ENCODE data around the gene TMEM45B. TPM values are rescaled to one million over a fixed set of nuclear protein-coding genes. Genes with fewer than 3 reads are reported as not detected.
"Not testable (repeated sequence)": the region's sequence is repeated elsewhere in the genome, so short reads cannot be mapped to it uniquely, and the experiment has no call there.

TMEM45B gene
- not detected in 2 replicates for total RNA-seq (2014; rRNA removed; shearing (Covaris generic))
- polyA plus RNA-seq (2015; cell fraction: cytosol; rRNA removed), result not detected in 2 replicates
- not detected in 2 replicates for polyA plus RNA-seq (2015; cell fraction: nucleus; rRNA removed)

- in situ Hi-C loops (cut with HindIII; ENCODE audit: low pct_unique_long_range_greater_than_20kb, low sequenced_read_pairs), result no loop called here
- DNase-seq (ENCODE audit: low read depth, low spot score), result no peak
These were observed at the start of gene TMEM45B for GRCh38 chr11:129815596-129816461. TSS of gene TMEM45B (plus strand) at chr11:129815848. CDS start at chr11:129852483, 36,635 bp downstream.

- peak; percentile 38 for DNase-seq (ENCODE audit: low read depth, low spot score)
- in situ Hi-C loops (cut with HindIII; ENCODE audit: low pct_unique_long_range_greater_than_20kb, low sequenced_read_pairs), result no loop called here
These were observed 48.6 kb upstream of the TMEM45B start for GRCh38 chr11:129766898-129767604.

GRCh38 chr11:129767827-129768226, 47.8 kb upstream of the TMEM45B start:
- in situ Hi-C loops (cut with HindIII; ENCODE audit: low pct_unique_long_range_greater_than_20kb, low sequenced_read_pairs), result no loop called here

GRCh38 chr11:129768356-129768755, 47.3 kb upstream of the TMEM45B start:
- DNase-seq (ENCODE audit: low read depth, low spot score), result no peak

More at GRCh38 chr11:129767827-129768226, 47.8 kb upstream of the TMEM45B start:
- DNase-seq (ENCODE audit: low read depth, low spot score), result no peak

GRCh38 chr11:129769059-129769458, 46.6 kb upstream of the TMEM45B start:
- in situ Hi-C loops (cut with HindIII; ENCODE audit: low pct_unique_long_range_greater_than_20kb, low sequenced_read_pairs), result no loop called here
- DNase-seq (ENCODE audit: low read depth, low spot score), result no peak

More at GRCh38 chr11:129768356-129768755, 47.3 kb upstream of the TMEM45B start:
- in situ Hi-C loops (cut with HindIII; ENCODE audit: low pct_unique_long_range_greater_than_20kb, low sequenced_read_pairs), result no loop called here

- in situ Hi-C loops (cut with HindIII; ENCODE audit: low pct_unique_long_range_greater_than_20kb, low sequenced_read_pairs), result no loop called here
- no peak for DNase-seq (ENCODE audit: low read depth, low spot score)
These were observed 44.7 kb upstream of the TMEM45B start for GRCh38 chr11:129770993-129771392.

GRCh38 chr11:129771456-129771855, 44.2 kb upstream of the TMEM45B start:
- in situ Hi-C loops (cut with HindIII; ENCODE audit: low pct_unique_long_range_greater_than_20kb, low sequenced_read_pairs); DNase-seq (ENCODE audit: low read depth, low spot score): not testable (repeated sequence)

- no peak for DNase-seq (ENCODE audit: low read depth, low spot score)
- in situ Hi-C loops (cut with HindIII; ENCODE audit: low pct_unique_long_range_greater_than_20kb, low sequenced_read_pairs), result no loop called here
These were observed 36.8 kb upstream of the TMEM45B start for GRCh38 chr11:129778877-129779276.

GRCh38 chr11:129779342-129779741, 36.3 kb upstream of the TMEM45B start:
- in situ Hi-C loops (cut with HindIII; ENCODE audit: low pct_unique_long_range_greater_than_20kb, low sequenced_read_pairs), result no loop called here
- no peak for DNase-seq (ENCODE audit: low read depth, low spot score)

- in situ Hi-C loops (cut with HindIII; ENCODE audit: low pct_unique_long_range_greater_than_20kb, low sequenced_read_pairs), result no loop called here
- peak; percentile 9 for DNase-seq (ENCODE audit: low read depth, low spot score)
These were observed 30.1 kb upstream of the TMEM45B start for GRCh38 chr11:129785383-129786111.

GRCh38 chr11:129786112-129786416, 29.6 kb upstream of the TMEM45B start:
- DNase-seq (ENCODE audit: low read depth, low spot score); in situ Hi-C loops (cut with HindIII; ENCODE audit: low pct_unique_long_range_greater_than_20kb, low sequenced_read_pairs): not testable (repeated sequence)

- in situ Hi-C loops (cut with HindIII; ENCODE audit: low pct_unique_long_range_greater_than_20kb, low sequenced_read_pairs), result no loop called here
- DNase-seq (ENCODE audit: low read depth, low spot score), result no peak
These were observed 28.0 kb upstream of the TMEM45B start for GRCh38 chr11:129787532-129788155.

GRCh38 chr11:129788278-129788677, 27.4 kb upstream of the TMEM45B start:
- in situ Hi-C loops (cut with HindIII; ENCODE audit: low pct_unique_long_range_greater_than_20kb, low sequenced_read_pairs), result no loop called here

GRCh38 chr11:129790106-129790505, 25.5 kb upstream of the TMEM45B start:
- in situ Hi-C loops (cut with HindIII; ENCODE audit: low pct_unique_long_range_greater_than_20kb, low sequenced_read_pairs), result no loop called here
- DNase-seq (ENCODE audit: low read depth, low spot score), result no peak

More at GRCh38 chr11:129788278-129788677, 27.4 kb upstream of the TMEM45B start:
- no peak for DNase-seq (ENCODE audit: low read depth, low spot score)

- in situ Hi-C loops (cut with HindIII; ENCODE audit: low pct_unique_long_range_greater_than_20kb, low sequenced_read_pairs), result no loop called here
- DNase-seq (ENCODE audit: low read depth, low spot score), result no peak
These were observed 24.1 kb upstream of the TMEM45B start for GRCh38 chr11:129791515-129791914.

- DNase-seq (ENCODE audit: low read depth, low spot score), result no peak
- in situ Hi-C loops (cut with HindIII; ENCODE audit: low pct_unique_long_range_greater_than_20kb, low sequenced_read_pairs), result no loop called here
These were observed 23.0 kb upstream of the TMEM45B start for GRCh38 chr11:129792663-129793062.

- DNase-seq (ENCODE audit: low read depth, low spot score), result no peak
- in situ Hi-C loops (cut with HindIII; ENCODE audit: low pct_unique_long_range_greater_than_20kb, low sequenced_read_pairs), result no loop called here
These were observed 20.6 kb upstream of the TMEM45B start for GRCh38 chr11:129795089-129795488.
